Caco-2 (cell line): ENCODE measurements around the gene FRAS1. TPM values are rescaled to one million over a fixed set of nuclear protein-coding genes. Genes with fewer than 3 reads are reported as not detected.

Experiments used
- BruUV-seq: library from RNA; stranded (reverse); fragments of 400-500 nt; replicated peaks from 2 replicates; lab custom pipeline; 2021; lab: Mats Ljungman, UMichigan
- CTCF ChIA-PET: fragments of 300-600 bp; sonication (Branson Sonifier 250); formaldehyde crosslinking; loops from one replicate; lab custom pipeline; 2022; ENCODE audit warnings: antibody characterized with exemption; lab: Charles Lee
- POLR2A ChIA-PET: fragments of 300-600 bp; sonication (Branson Sonifier 250); formaldehyde crosslinking; loops from one replicate; lab custom pipeline; 2022; ENCODE audit warnings: antibody characterized with exemption; lab: Charles Lee
- DNase-seq, 2 experiments: peaks; one replicate each; pipeline versions ENCODE4 v3.0.0 to v3.0.0-alpha.2; 2020 to 2022
- H3K27me3 ChIP-seq: replicated peaks from 2 replicates; pipeline ENCODE4 v1.6.0; 2011; ENCODE audit warnings: low read length; ENCODE audit not compliant: control insufficient read depth, insufficient read depth
- H3K36me3 ChIP-seq: 2 replicates; pipeline ENCODE4 v1.5.1; 2011; ENCODE audit warnings: low read length; ENCODE audit not compliant: control insufficient read depth, insufficient read depth
- H3K4me1 ChIP-seq: fragments of 250-450 bp; sonication (Bioruptor Pico); 2 replicates; pipeline ENCODE4 v1.5.1; 2020; ENCODE audit warnings: mild to moderate bottlenecking
- H3K4me3 ChIP-seq: 2 replicates; pipeline ENCODE4 v1.5.1; 2011; ENCODE audit warnings: low read depth, mild to moderate bottlenecking, control low read depth, low read length
- H3K9me3 ChIP-seq: fragments of 250-450 bp; sonication (Bioruptor Pico); 2 replicates; pipeline ENCODE4 v1.5.1; 2020; ENCODE audit warnings: mild to moderate bottlenecking, moderate library complexity
- H3K27ac Mint-ChIP-seq: one replicate; pipeline ENCODE4 v1.8.0; 2022; ENCODE audit warnings: mixed read lengths; ENCODE audit not compliant: unreplicated experiment
- H3K27me3 Mint-ChIP-seq: one replicate; pipeline ENCODE4 v1.8.0; 2022; ENCODE audit warnings: mixed read lengths; ENCODE audit not compliant: insufficient read depth, unreplicated experiment
- H3K36me3 Mint-ChIP-seq: one replicate; pipeline ENCODE4 v1.8.0; 2022; ENCODE audit warnings: mild to moderate bottlenecking, mixed read lengths; ENCODE audit not compliant: insufficient read depth, unreplicated experiment
- H3K4me1 Mint-ChIP-seq: one replicate; pipeline ENCODE4 v1.8.0; 2022; ENCODE audit warnings: low read depth, mixed read lengths; ENCODE audit not compliant: unreplicated experiment
- H3K4me3 Mint-ChIP-seq: one replicate; pipeline ENCODE4 v1.8.0; 2022; ENCODE audit warnings: mild to moderate bottlenecking, moderate library complexity, mixed read lengths; ENCODE audit not compliant: unreplicated experiment
- H3K9me3 Mint-ChIP-seq: one replicate; pipeline ENCODE4 v1.8.0; 2022; ENCODE audit warnings: mixed read lengths; ENCODE audit not compliant: unreplicated experiment
- CTCF ChIP-seq, 2 experiments: fragments of 200-600 bp in 1 of 2; IDR thresholded peaks; 1 replicate in 1 of 2; 2 replicates in 1 of 2; pipeline versions ENCODE4 v1.5.1 to v1.8.0; 2011 to 2022; ENCODE audit warnings: antibody characterized with exemption in 1 of 2, control low read depth in 1 of 2, inconsistent platforms in 1 of 2, low read depth in 1 of 2, low read length in 1 of 2, mild to moderate bottlenecking in 1 of 2, moderate library complexity in 1 of 2; ENCODE audit not compliant: insufficient read depth in 1 of 2, severe bottlenecking in 1 of 2, unreplicated experiment in 1 of 2
- intact Hi-C: fragments of 100-400 bp; cut with micrococcal nuclease; formaldehyde crosslinking; loops from one replicate; pipeline ENCODE4 v1.10.0; 2022; ENCODE audit not compliant: unreplicated experiment
- total RNA-seq: library from RNA; stranded (reverse); gene quantifications from 2 replicates; pipeline ENCODE4 v1.2.3, GENCODE V29; 2022

FRAS1 gene
- total RNA-seq, 1 experiment from 2014 or later: 40.8 TPM

- BruUV-seq: no TSS peak
- no peaks in the 10 kb centered on the region for H3K9me3 ChIP-seq
- ChIA-PET CTCF (no interaction called here), POLR2A (no interaction called here)
- TF ChIP-seq CTCF (IDR thresholded peaks at IDR 0.05; ENCODE audit: insufficient read depth in 1 of 2, low read depth in 1 of 2, low read length in 1 of 2, severe bottlenecking in 1 of 2, unreplicated experiment in 1 of 2): no peak
- H3K36me3 Mint-ChIP-seq: no peaks in the 10 kb centered on the region
- DNase-seq: no peak
- no peaks in the 10 kb centered on the region for H3K4me1 Mint-ChIP-seq
- intact Hi-C loops: no loop called here
- H3K27me3 Mint-ChIP-seq: no peaks in the 10 kb centered on the region
- H3K4me3 ChIP-seq: no peak overlapping the region
- no peaks in the 10 kb centered on the region for H3K4me1 ChIP-seq
- H3K4me3 Mint-ChIP-seq: no peak overlapping the region
- H3K27ac Mint-ChIP-seq: no peak overlapping the region
- no peaks in the 10 kb centered on the region for H3K27me3 ChIP-seq
- no peaks in the 10 kb centered on the region for H3K36me3 ChIP-seq
- H3K9me3 Mint-ChIP-seq: no peaks in the 10 kb centered on the region
Measured at GRCh38 chr4:78480286-78480685, 423.2 kb downstream of the FRAS1 start.

DNA sequence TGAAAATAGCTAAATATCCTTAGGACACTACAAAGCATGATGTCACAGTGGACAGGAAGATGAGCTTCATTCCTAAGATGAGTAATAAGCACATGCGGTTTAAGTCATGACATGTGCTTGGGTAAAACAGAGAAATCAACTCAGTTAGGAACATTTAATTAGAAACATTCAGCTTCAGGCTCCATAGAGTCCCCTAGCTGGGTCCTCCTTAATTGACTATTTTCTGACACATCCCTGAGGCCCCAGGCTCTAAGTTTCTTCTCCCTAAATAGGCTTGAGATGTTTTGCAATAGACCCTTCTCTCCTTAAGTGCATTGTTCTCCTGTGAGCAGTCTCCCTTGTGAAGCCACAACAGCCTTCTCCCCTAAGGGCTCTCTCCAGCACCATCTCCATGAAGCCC is 424.1 kb downstream of the FRAS1 start:
- CTCF ChIA-PET: no interaction called here
- Histone ChIP-seq H3K4me1 (no peaks in the 10 kb centered on the region), H3K27me3 (no peaks in the 10 kb centered on the region), H3K4me3 (no peak overlapping the region), H3K36me3 (no peaks in the 10 kb centered on the region), H3K9me3 (no peaks in the 10 kb centered on the region)
- Mint-ChIP-seq H3K4me3 (no peak overlapping the region), H3K36me3 (no peaks in the 10 kb centered on the region), H3K4me1 (no peaks in the 10 kb centered on the region), H3K27ac (no peak overlapping the region), H3K9me3 (no peaks in the 10 kb centered on the region), H3K27me3 (no peaks in the 10 kb centered on the region)
- POLR2A ChIA-PET: no interaction called here
- DNase-seq: no peak
- TF ChIP-seq CTCF (IDR thresholded peaks at IDR 0.05; ENCODE audit: insufficient read depth in 1 of 2, low read depth in 1 of 2, low read length in 1 of 2, severe bottlenecking in 1 of 2, unreplicated experiment in 1 of 2): no peak
- intact Hi-C loops: no loop called here
- no TSS peak for BruUV-seq

DNA sequence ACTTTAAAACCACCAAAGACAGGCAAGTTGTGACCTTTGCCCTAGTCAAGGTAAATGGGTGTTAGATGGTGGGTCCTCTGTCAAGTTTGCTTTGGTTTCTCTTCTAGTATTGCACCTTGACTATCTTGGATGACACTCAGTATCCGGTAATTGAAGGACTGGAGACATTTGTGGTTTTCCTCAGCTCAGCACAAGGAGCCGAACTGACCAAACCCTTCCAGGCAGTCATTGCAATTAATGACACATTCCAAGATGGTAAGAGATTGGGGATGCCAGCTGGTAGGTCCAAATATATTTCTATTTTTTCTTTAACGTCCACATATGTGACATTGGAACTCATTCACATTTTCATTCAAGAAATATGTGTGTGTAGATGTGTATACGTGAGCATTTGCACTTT is 425.2 kb downstream of the FRAS1 start:
- H3K27me3 ChIP-seq: no peaks in the 10 kb centered on the region
- Mint-ChIP-seq H3K27ac (no peak overlapping the region), H3K36me3 (no peaks in the 10 kb centered on the region), H3K9me3 (no peaks in the 10 kb centered on the region), H3K4me1 (no peaks in the 10 kb centered on the region), H3K4me3 (no peak overlapping the region), H3K27me3 (no peaks in the 10 kb centered on the region)
- no peak for DNase-seq
- ChIA-PET POLR2A (no interaction called here), CTCF (no interaction called here)
- no peak for TF ChIP-seq CTCF (IDR thresholded peaks at IDR 0.05; ENCODE audit: insufficient read depth in 1 of 2, low read depth in 1 of 2, low read length in 1 of 2, severe bottlenecking in 1 of 2, unreplicated experiment in 1 of 2)
- H3K36me3 ChIP-seq: no peaks in the 10 kb centered on the region
- intact Hi-C loops: no loop called here
- BruUV-seq: no TSS peak
- no peaks in the 10 kb centered on the region for H3K4me1 ChIP-seq
- no peaks in the 10 kb centered on the region for H3K9me3 ChIP-seq
- H3K4me3 ChIP-seq: no peak overlapping the region
